Islet of Langerhans (tissue), 1 donor: ENCODE data around the gene PDCL2.
"Not testable (repeated sequence)": the region's sequence is repeated elsewhere in the genome, so short reads cannot be mapped to it uniquely, and the experiment has no call there.

Source experiments
- FAIRE-seq: peaks from one replicate; lab custom pipeline; 2011; peaks lifted over from hg19 to GRCh38; lab: Jason Lieb, UNC

The PDCL2 gene

DNA sequence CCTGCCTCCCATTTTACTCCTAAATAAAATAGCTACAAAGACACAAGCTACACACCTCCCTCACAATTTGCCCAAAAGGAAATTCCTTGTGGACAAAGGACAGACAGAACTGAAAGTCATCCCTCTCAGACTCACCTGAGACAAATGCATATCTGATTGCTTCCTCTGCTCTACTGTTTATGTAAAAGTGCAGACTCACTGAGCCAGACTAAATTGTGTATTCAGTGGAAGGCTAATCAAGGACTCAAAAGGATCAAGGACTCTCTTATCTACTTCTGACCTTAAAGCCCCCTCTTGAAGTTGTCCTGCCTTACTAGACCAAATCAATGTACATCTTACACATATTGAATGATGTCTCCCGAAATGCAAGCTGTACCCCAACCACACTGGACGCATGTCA, 3.9 kb downstream of the PDCL2 start:
- FAIRE-seq = no peak

GRCh38 chr4:55582773-55583172, 9.3 kb downstream of the PDCL2 start:
- peak; percentile 97 for FAIRE-seq

DNA sequence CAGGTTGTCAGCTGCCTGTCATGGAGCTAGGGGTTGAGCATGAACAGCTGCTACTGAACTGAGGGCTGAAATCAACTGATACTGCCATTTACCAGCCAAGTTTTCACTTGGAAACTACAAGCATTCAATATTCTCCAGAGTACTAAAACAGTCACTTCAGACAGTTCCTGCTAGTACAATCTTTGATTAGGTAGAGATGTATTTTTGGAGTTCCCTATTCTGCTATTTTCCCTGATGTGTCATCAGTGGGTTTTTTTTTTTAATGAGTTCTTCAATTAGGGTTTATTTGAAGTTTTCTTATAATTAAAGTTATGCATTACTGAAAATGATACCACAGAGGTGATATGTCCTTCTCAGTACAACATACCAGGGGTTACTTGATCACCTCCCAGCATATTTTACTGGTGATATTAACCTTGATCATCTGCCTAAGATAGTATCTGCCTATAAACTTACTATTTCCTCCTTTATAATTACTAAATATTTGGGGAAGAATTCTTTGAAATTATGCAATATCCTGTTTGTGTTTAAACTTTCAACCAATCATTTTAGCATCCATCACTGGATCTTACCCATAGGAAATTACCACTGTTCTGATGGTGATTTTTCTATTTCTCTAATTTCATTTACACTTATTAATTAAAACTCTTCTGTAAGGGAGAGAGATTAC, 13.6 kb downstream of the PDCL2 start:
- no peak for FAIRE-seq

- no peak for FAIRE-seq
Observed at GRCh38 chr4:55575513-55575912, 16.5 kb downstream of the PDCL2 start.

DNA sequence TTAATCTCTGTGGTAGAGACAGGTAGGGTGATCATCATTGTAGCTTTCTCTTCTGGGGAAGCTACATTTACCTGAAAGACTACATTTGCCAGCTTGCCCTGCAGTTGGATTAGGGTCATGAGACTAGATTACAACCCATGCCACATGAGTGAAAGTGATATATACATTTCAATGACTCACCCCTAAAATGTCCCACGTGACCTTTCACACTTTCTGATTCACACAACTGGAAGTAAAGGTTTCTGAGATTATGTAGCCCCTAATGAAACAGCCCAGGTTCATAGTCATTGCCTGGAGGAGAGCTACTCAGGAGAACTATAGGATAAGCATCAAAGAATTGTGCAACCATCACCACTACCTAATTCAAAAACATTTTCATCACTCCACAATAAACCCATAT, 17.8 kb downstream of the PDCL2 start:
- FAIRE-seq = no peak

DNA sequence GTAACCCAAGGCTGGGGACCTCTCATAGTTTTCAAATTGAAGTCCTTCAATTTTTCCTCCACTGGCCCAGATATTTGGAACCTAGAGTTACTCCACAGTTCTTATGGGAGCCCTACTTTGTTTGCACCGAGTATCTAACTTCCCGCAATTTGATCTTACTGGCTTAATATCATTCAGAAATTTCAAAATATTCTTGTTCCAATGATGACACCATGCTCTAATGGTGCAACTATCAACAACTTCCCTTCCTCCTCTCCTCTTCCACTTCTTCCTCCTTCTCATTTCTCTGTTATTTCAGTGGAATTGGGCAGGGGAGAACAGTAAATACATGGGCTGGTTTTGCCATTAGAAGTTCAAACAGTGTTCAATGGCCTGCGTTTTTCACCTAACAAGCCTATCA, 20.2 kb downstream of the PDCL2 start:
- FAIRE-seq = no peak

- FAIRE-seq = no peak
Observed at GRCh38 chr4:55568905-55569504, 23.0 kb downstream of the PDCL2 start.

GRCh38 chr4:55561889-55562288, 30.2 kb downstream of the PDCL2 start:
- FAIRE-seq = no peak

GRCh38 chr4:55560096-55560495, 31.9 kb downstream of the PDCL2 start:
- FAIRE-seq = no peak

DNA sequence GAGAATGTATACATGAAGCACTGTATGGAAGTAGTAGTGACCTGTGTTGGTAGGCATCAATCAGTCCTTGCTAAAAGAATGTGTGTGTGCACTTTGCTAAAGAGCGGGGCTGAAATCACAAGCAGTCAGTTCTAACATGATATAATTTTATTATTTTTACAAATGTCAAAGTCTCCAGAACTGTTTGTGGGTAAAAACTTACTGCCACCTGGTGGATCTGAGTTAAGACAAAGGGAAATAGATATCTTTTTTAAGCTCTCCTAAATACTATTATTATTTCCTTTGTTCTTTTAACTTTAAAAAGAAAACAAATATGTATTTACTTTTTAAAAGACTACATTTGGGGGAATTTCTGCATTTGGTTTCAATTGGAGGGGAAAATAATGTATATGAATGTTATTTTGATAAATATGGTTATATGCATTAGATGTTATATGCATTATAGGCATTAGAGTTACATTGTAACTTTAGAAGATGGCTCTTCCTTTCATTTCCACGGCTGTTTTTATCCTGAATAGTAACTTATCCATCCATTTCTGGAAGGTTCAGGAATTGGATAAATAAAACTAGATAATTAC, 37.5 kb downstream of the PDCL2 start:
- FAIRE-seq = peak; percentile 77

GRCh38 chr4:55553441-55554201, 38.4 kb downstream of the PDCL2 start:
- FAIRE-seq = no peak

DNA sequence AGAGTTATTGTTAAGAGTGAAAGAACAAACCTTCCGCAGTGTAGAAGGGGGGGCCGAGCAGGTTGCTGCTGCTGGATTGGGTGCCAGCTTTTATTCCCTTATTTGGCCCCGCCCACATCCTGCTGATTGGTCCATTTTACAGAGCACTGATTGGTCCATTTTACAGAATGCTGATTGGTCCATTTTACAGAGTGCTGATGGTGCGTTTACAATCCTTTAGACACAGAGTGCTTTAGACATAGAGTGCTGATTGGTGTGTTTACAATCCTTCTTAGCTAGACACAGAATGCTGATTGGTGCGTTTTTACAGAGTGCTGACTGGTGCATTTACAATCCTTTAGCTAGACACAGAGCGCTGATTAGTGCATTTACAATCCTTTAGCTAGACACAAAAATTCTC, 40.1 kb downstream of the PDCL2 start:
- not testable (repeated sequence) for FAIRE-seq

- FAIRE-seq = no peak
Observed at GRCh38 chr4:55549888-55550287, 42.2 kb downstream of the PDCL2 start.

- no peak for FAIRE-seq
Observed at GRCh38 chr4:55547918-55548317, 44.1 kb downstream of the PDCL2 start.

DNA sequence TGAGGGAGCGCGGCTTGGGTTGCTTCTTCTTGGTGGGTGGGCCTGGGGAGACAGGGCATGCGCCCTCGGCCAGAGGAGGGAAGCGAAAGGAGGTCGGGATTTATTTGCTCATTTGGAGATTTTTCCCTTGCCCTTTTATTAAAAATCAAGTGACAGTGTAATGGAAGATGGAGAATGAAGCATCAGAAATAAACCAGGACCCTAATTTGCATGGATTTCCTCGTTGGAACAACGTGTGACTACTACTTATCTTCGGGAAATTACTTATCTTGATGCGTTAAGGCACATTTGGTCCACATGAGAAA, 44.6 kb downstream of the PDCL2 start:
- peak; percentile 9 for FAIRE-seq

DNA sequence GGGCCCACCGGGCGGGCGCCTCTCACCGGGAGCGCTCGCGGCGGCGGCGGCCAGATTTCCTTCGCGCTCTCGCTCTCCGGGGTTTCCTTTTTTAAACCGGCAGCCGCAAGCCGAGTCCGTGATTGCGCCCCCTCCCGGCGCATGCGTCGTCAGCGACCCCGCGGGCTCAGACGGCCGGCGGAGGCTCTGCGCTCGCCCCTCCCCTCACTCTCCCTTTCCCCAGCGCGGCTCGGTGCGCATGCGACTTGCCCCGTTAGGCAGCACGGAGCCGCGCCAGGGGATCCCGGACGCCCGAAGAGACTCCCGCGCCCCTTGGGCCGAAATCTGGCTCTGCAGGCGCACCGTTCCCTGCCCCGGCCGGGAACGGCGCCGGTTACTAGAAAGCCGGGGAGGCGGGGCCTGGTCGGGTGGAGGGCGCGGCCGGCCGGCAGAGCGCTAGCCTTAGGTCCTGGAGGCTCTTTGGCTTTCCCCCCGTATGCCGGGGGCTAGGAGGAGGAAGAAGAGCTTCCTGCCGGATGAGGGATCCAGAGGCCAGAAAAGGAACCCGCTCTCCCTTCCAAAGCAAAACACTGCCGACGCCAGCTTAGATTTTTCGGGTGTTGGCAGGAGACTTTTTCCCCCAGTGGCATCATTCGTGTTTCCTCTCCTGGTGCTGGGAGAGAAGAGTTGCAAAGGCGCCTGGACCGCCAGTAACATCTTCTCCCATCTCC, 45.1 kb downstream of the PDCL2 start, which contains the start of gene CLOCK:
TSS of gene CLOCK (minus strand) at position 154 of the 710 bp plus-strand sequence. CDS start 64,124 bp downstream, outside the sequence.
- no peak for FAIRE-seq

GRCh38 chr4:55546506-55546755, 45.6 kb downstream of the PDCL2 start:
- FAIRE-seq = no peak

- FAIRE-seq = no peak
Observed at GRCh38 chr4:55545641-55546505, 46.2 kb downstream of the PDCL2 start.

GRCh38 chr4:55545151-55545550, 46.9 kb downstream of the PDCL2 start:
- peak; percentile 38 for FAIRE-seq

GRCh38 chr4:55543858-55544257, 48.2 kb downstream of the PDCL2 start:
- no peak for FAIRE-seq

DNA sequence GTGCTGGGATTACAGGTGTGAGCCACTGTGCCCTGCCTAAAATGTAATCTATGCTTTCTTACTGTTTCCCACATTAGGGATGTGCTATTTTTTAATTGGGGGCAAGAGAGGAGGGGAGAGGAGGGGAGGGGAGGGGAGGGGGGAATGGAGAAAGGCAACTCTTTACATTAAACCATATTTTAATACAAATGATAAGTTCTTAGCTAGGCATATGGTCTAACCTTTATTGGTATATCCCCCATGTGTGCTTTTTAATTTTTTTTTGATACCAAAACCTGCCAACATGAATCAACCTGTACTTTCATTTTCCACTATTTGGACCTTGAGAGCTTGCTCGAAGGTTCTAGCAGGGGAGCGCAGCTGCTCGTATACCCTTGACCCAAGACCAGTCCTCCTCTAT, 51.8 kb downstream of the PDCL2 start:
- no peak for FAIRE-seq

DNA sequence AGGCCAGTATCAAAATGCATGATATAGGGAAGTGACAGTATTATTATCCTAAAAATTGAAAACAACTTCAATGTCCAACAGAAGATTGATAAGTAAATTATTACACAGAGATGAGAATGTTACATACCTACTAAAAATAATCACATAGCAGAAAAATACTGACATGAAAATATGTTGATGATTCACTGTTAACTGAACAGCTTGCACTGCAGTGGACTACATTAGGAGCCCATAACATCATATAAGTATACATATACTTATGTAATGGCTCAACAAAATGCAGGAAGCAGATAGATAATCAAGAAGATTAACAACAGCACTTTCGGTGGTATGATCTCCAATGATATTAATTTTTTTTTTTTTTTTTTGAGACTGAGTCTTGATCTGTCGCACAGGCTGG, 52.4 kb downstream of the PDCL2 start:
- FAIRE-seq = no peak
